Measurements from ENCODE around the gene ARID3B.

The ARID3B gene

DNA sequence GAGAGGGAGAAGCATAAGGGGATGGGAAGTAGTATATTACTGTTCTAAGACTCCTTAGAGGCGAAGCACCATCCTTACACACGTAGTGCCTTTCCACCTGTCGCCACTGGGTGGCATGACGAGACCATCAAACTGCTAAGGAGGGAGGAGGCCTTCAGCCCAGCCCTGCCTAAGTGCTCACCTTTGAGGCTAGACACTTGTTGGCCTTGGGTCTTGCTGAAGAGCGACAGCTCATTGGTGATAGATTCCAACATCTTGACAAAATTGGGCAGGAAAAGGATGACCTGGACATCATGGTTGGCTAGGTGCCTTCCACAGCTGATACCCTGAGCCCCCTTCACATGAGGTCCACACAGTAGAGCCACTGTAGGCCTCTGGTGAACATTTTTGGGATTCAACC lies 94.2 kb downstream of the ARID3B start:
- no peak for DNase-seq (ENCODE audit: extremely low read depth, low read depth)
- TF ChIP-seq, protein P1, sequence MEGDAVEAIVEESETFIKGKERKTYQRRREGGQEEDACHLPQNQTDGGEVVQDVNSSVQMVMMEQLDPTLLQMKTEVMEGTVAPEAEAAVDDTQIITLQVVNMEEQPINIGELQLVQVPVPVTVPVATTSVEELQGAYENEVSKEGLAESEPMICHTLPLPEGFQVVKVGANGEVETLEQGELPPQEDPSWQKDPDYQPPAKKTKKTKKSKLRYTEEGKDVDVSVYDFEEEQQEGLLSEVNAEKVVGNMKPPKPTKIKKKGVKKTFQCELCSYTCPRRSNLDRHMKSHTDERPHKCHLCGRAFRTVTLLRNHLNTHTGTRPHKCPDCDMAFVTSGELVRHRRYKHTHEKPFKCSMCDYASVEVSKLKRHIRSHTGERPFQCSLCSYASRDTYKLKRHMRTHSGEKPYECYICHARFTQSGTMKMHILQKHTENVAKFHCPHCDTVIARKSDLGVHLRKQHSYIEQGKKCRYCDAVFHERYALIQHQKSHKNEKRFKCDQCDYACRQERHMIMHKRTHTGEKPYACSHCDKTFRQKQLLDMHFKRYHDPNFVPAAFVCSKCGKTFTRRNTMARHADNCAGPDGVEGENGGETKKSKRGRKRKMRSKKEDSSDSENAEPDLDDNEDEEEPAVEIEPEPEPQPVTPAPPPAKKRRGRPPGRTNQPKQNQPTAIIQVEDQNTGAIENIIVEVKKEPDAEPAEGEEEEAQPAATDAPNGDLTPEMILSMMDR (IDR thresholded peaks at IDR 0.05; ENCODE audit: low read depth, low read length): peak; percentile 88

DNA sequence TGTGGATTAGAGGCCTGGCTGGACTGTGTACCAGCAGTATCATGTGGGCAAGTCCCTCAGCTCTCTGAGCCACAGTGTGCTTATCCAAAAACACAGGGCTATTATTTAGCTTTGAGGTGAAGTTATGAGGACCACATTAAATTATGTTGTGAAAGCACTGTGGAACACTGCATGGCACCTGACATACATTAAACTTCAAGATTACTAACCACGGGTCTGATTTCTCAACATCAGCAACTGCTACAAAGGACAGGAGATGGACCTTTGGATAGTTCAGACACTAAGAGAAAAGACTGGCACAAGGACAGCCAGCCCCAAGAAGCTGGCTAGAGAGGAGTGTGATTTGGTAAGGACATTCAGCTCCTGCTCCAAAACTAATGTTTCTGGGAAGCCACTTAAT lies 96.0 kb downstream of the ARID3B start:
- TF ChIP-seq, protein P1 (IDR thresholded peaks at IDR 0.05; ENCODE audit: low read depth, low read length): no peak
- no peak for DNase-seq (ENCODE audit: extremely low read depth, low read depth)

DNA sequence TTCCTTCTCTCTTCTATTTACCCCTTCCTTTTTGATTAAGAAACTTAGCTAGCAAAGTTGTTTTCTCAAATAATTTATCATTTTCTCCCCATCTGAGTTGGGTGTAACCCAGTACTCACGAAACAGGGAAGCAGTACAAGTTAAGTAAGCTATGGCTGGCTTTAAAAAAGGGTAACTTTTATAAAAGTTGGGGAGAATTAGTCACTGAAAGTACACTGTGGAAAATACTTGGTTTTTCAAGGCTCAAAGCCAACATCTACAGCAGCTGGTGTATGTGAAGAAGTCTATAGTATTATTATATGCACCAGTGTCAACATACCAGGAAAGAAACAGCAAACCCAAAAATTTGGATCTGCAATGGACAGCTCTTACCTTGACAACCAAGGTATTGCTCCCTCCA lies 100.1 kb downstream of the ARID3B start:
- TF ChIP-seq, protein P1 (IDR thresholded peaks at IDR 0.05; ENCODE audit: low read depth, low read length): no peak

DNA sequence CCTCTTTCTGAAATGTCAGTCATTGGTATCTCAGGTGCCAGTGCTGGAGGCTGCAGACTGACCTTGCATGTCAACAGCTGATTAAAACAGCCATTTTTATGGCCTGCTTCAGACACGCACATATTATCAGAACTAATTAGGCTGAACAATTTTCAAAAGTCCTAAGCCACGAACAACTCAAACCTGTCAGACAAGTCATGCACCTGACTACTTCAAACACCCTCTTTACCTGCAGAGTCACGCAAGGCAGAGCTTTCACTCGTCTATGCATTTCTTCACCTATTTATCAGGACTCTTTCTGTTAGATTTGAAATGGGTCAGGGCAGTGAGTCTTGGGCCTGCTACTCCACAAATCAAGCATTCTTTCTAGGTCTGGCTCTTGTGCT lies 101.3 kb downstream of the ARID3B start:
- DNase-seq (ENCODE audit: extremely low read depth, low read depth): no peak
- TF ChIP-seq, protein P1 (IDR thresholded peaks at IDR 0.05; ENCODE audit: low read depth, low read length): no peak

More for the DNA sequence above, 100.1 kb downstream of the ARID3B start:
- DNase-seq (ENCODE audit: extremely low read depth, low read depth): no peak

DNA sequence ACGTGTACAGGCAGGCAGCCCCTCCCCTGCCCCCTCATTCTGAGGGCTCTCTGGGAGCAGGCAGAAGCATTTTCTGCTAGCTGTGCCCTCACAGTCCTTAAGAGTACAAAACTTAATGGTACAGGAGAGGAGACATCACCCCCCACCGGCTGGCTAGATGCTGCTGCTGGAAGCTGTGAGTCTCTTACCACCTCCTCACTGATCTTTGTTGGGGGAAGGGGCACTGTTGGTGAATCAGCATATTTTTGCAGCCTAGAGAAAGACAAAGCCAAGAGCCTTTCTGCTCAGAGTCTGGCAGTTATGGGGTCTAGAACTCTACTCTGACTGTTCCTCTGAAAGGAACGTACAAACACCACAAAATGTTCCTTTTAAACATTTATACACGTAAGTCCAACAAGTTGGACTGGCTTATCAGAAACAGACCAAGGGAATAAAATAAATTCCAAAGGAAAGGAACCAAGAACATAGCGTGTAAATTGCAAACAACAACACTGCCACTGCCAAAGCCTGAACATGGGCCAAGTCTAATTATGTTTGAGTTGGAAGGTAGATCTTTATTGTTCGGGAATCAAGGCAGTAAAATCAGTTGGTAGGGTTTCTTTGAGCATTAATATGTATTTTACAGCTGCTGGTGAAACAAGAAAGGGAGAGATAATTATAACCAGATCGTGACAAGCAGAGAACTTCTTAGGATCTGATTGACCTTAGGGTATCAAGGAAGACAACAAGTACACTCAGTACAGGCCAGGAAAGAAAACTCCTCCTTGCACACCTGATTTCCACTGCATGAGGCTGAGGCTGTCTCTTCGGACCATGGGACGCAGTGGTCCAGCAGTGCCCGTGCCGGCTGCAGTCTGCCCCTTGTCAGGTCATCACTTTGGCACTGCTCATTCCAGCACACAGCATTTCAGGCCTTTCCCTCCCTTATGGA lies 102.0 kb downstream of the ARID3B start:
- TF ChIP-seq, protein P1 (IDR thresholded peaks at IDR 0.05; ENCODE audit: low read depth, low read length): no peak
- no peak for DNase-seq (ENCODE audit: extremely low read depth, low read depth)

DNA sequence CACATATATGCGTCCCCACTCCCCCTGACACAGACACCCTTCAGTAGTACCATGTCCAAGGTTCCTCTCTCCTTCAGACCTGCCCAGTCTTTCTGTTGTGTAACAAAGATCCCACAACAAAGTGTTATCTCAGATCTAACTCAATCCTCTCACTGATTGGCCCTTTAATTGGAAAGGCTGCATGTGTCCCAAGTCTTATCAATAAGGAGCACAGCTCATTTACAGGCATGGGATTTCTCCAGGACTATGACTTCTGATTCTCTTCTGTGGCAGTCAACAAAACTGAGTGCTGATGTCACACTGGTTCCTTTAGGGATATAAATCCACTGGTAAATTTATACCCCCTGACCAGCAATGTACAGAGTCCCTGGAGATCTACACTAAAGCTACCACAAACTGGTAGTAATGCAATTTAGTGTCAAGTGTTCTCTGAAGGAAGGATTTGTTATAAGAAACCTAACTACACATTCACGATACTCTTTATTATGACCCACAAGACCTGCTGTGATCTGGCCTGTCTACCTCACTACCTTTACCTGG lies 102.7 kb downstream of the ARID3B start:
- TF ChIP-seq, protein P1 (IDR thresholded peaks at IDR 0.05; ENCODE audit: low read depth, low read length): no peak
- DNase-seq (ENCODE audit: extremely low read depth, low read depth): no peak

DNA sequence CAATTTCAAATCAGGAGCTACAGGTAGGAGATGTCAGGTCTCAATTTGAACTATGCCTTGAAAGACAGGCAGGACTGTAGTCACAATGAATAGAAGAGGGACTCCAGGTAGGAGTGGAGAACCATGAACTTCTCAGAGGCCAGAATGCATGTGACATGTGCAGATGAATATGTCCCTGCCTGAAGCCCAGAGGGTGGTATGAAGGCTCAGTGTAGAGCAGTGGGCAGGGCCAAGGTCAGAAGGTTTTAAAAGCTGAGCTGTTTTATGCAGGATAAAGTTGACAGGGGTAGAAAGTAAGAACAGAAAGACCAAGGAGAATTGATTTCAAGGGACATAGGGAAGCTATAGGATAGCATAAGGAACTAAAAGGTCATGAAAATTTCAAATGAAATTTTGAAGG lies 105.5 kb downstream of the ARID3B start:
- TF ChIP-seq, protein P1 (IDR thresholded peaks at IDR 0.05; ENCODE audit: low read depth, low read length): no peak
- no peak for DNase-seq (ENCODE audit: extremely low read depth, low read depth)
